ENCODE data around the gene KIAA0513. TPM values are rescaled to one million over a fixed set of nuclear protein-coding genes. Genes with fewer than 3 reads are reported as not detected.

Gene KIAA0513
- total RNA-seq, 1 experiment from 2014 or later: 6.6 TPM

GRCh38 chr16:85101956-85102630 is 74.5 kb downstream of the KIAA0513 start:
- Histone ChIP-seq H3K79me2 (ENCODE audit: insufficient read depth, low read length) (no peaks in the 10 kb centered on the region), H3K27ac (ENCODE audit: low read depth, low read length) (no peak overlapping the region), H3K9ac (ENCODE audit: low read length) (no peak overlapping the region), H3K4me1 (ENCODE audit: control insufficient read depth in 1 of 2, insufficient read depth in 2 of 2, low read length in 2 of 2) (no peaks in the 10 kb centered on the region), H2AFZ (ENCODE audit: low read depth, low read length, poor library complexity, severe bottlenecking) (no peak overlapping the region), H3K36me3 (ENCODE audit: control insufficient read depth in 1 of 2, insufficient read depth in 2 of 2, low read length in 2 of 2) (no peaks in the 10 kb centered on the region), H4K20me1 (ENCODE audit: insufficient read depth) (no peaks in the 10 kb centered on the region), H3K9me2 (ENCODE audit: insufficient read depth) (no peaks in the 10 kb centered on the region), H3K4me3 (replicated peaks in 1 of 2; ENCODE audit: low read depth in 1 of 2, low read length in 2 of 2) (no peak overlapping the region), H3K27me3 (ENCODE audit: insufficient read depth, low read length) (no peaks in the 10 kb centered on the region), H3K9me3 (ENCODE audit: control insufficient read depth in 1 of 2, insufficient read depth in 1 of 2, low read depth in 1 of 2, low read length in 2 of 2) (no peaks in the 10 kb centered on the region), H3K4me2 (ENCODE audit: low read length) (no peak overlapping the region)
- DNase-seq (ENCODE audit: low read depth, low spot score): no peak
- ChIA-PET CTCF (interaction anchor here (1.0 kb wide), 1 partner anchor 16 kb away, joined by 3 read pairs; no protein-coding TSS in a partner anchor), POLR2A (no interaction called here), RAD21 (ENCODE audit: low non-redundant PET in 1 of 2, low total read pairs in 2 of 2, uncharacterized antibody in 2 of 2, unreplicated experiment in 2 of 2) (no interaction called here)
- intact Hi-C loops (cut with micrococcal nuclease): no loop called here
- BruUV-seq (replicated peaks): no TSS peak
- no peak for ATAC-seq
- TF ChIP-seq ZNF274 (IDR thresholded peaks at IDR 0.05; ENCODE audit: low read depth, low read length): no peak
- no peak for TF ChIP-seq SRF (IDR thresholded peaks at IDR 0.05; ENCODE audit: low read depth)
- no peak for TF ChIP-seq POLR2AphosphoS5 (IDR thresholded peaks at IDR 0.05; ENCODE audit: low read depth, low read length)
- no peak for TF ChIP-seq FOSL1 (IDR thresholded peaks at IDR 0.05; ENCODE audit: low read depth)
- TF ChIP-seq CTCF (IDR thresholded peaks at IDR 0.05 in 2 of 3, conservative IDR thresholded peaks at IDR 0.05 in 1 of 3; ENCODE audit: borderline replicate concordance in 1 of 3, insufficient read depth in 1 of 3, low read depth in 2 of 3, low read length in 2 of 3): no peak
- TF ChIP-seq SP1 (IDR thresholded peaks at IDR 0.05; ENCODE audit: low read depth): no peak
- no peak for TF ChIP-seq POLR2A (IDR thresholded peaks at IDR 0.05; ENCODE audit: borderline replicate concordance, extremely low read depth, insufficient read depth, insufficient read length)
- TF ChIP-seq CEBPB (IDR thresholded peaks at IDR 0.05; ENCODE audit: low read depth): no peak
- TF ChIP-seq SIN3A (IDR thresholded peaks at IDR 0.05; ENCODE audit: low read depth): no peak
- no peak for TF ChIP-seq YY1 (IDR thresholded peaks at IDR 0.05; ENCODE audit: extremely low read depth, insufficient replicate concordance, low read depth, low read length)
- no peak for TF ChIP-seq ZFX (IDR thresholded peaks at IDR 0.05)
- no peak for TF ChIP-seq EZH2phosphoT487 (IDR thresholded peaks at IDR 0.05; ENCODE audit: borderline replicate concordance)
- no peak for TF ChIP-seq MAX (IDR thresholded peaks at IDR 0.05)
